ENCODE results near the gene ADI1. TPM values are rescaled to one million over a fixed set of nuclear protein-coding genes. Genes with fewer than 3 reads are reported as not detected.

ADI1 gene
- polyA plus RNA-seq, 6 donors from 2014 or later: 32.3 to 87.8 (median 37.1) TPM

GRCh38 chr2:3539836-3540235 is 20.5 kb upstream of the ADI1 start:
- ATAC-seq (ENCODE audit: low read depth in 2 of 2): no peak
- DNase-seq: no peak
- H3K9me3 Mint-ChIP-seq: no peaks in the 10 kb centered on the region
- H3K27me3 Mint-ChIP-seq: no peaks in the 10 kb centered on the region
- H3K4me3 Mint-ChIP-seq: no peak overlapping the region
- H3K4me1 Mint-ChIP-seq: peaks cover 9 to 15% (median 14%) of the 10 kb centered on the region in 3 donors
- H3K36me3 Mint-ChIP-seq: peaks cover 12 to 23% of the 10 kb centered on the region in 2 donors
- no peak overlapping the region for H3K27ac Mint-ChIP-seq

- Mint-ChIP-seq H3K9me3 (peaks cover 0 to 2% (median 0%) of the 10 kb centered on the region in 7 donors), H3K27ac (peak overlapping the region in 3 of 6 donors; percentile 33 to 53 (median 38)), H3K4me3 (peak overlapping the region; percentile 67 to 94 (median 80)), H3K27me3 (no peaks in the 10 kb centered on the region), H3K36me3 (peaks cover 0 to 5% of the 10 kb centered on the region in 2 donors), H3K4me1 (peaks cover 7 to 15% (median 14%) of the 10 kb centered on the region in 3 donors)
- DNase-seq: no peak
- ATAC-seq (ENCODE audit: low read depth in 2 of 2): peak; percentile 67 to 81
Measured at GRCh38 chr2:3536682-3537632, 17.6 kb upstream of the ADI1 start.

GRCh38 chr2:3535794-3536681 is 16.7 kb upstream of the ADI1 start:
- no peaks in the 10 kb centered on the region for H3K27me3 Mint-ChIP-seq
- peak overlapping the region; percentile 67 to 94 (median 80) for H3K4me3 Mint-ChIP-seq

GRCh38 chr2:3535467-3535793 is 16.1 kb upstream of the ADI1 start:
- H3K4me1 Mint-ChIP-seq: peaks cover 7 to 15% (median 14%) of the 10 kb centered on the region in 3 donors
- DNase-seq (no peak), ATAC-seq (ENCODE audit: low read depth in 2 of 2) (peak; percentile 18 to 37)
- peaks cover 0 to 2% (median 0%) of the 10 kb centered on the region in 7 donors for H3K9me3 Mint-ChIP-seq
- peak overlapping the region; percentile 56 to 91 (median 80) for H3K4me3 Mint-ChIP-seq
- peak overlapping the region in 3 of 6 donors; percentile 10 to 86 (median 51) for H3K27ac Mint-ChIP-seq
- no peaks in the 10 kb centered on the region for H3K27me3 Mint-ChIP-seq
- no peaks in the 10 kb centered on the region for H3K36me3 Mint-ChIP-seq

More at GRCh38 chr2:3535794-3536681, 16.7 kb upstream of the ADI1 start:
- Mint-ChIP-seq H3K9me3 (peaks cover 0 to 2% (median 0%) of the 10 kb centered on the region in 7 donors), H3K4me1 (peaks cover 7 to 15% (median 14%) of the 10 kb centered on the region in 3 donors), H3K27ac (peak overlapping the region in 5 of 6 donors; percentile 2 to 86 (median 80)), H3K36me3 (no peaks in the 10 kb centered on the region)
- DNase-seq (no peak), ATAC-seq (ENCODE audit: low read depth in 2 of 2) (peak in 1 of 2 donors; percentile 37)

- peaks cover 0 to 2% (median 0%) of the 10 kb centered on the region in 7 donors for H3K9me3 Mint-ChIP-seq
- DNase-seq: no peak
- ATAC-seq (ENCODE audit: low read depth in 2 of 2): no peak
- H3K4me3 Mint-ChIP-seq: no peak overlapping the region
- peaks cover 7 to 15% (median 14%) of the 10 kb centered on the region in 3 donors for H3K4me1 Mint-ChIP-seq
- H3K27ac Mint-ChIP-seq: no peak overlapping the region
- H3K36me3 Mint-ChIP-seq: no peaks in the 10 kb centered on the region
- no peaks in the 10 kb centered on the region for H3K27me3 Mint-ChIP-seq
Measured at GRCh38 chr2:3534251-3534814, 15.0 kb upstream of the ADI1 start.

- Mint-ChIP-seq H3K4me1 (peaks cover 7 to 15% (median 14%) of the 10 kb centered on the region in 3 donors), H3K36me3 (no peaks in the 10 kb centered on the region), H3K9me3 (peaks cover 0 to 2% (median 0%) of the 10 kb centered on the region in 7 donors), H3K27me3 (no peaks in the 10 kb centered on the region), H3K27ac (peak overlapping the region in 1 of 6 donors; percentile 32), H3K4me3 (peak overlapping the region in 1 of 8 donors; percentile 15)
- ATAC-seq (ENCODE audit: low read depth in 2 of 2): no peak
- no peak for DNase-seq
Measured at GRCh38 chr2:3533836-3534235, 14.5 kb upstream of the ADI1 start.

- Mint-ChIP-seq H3K36me3 (no peaks in the 10 kb centered on the region), H3K4me3 (peak overlapping the region in 2 of 8 donors; percentile 21 to 29), H3K27me3 (no peaks in the 10 kb centered on the region), H3K4me1 (peaks cover 7 to 15% (median 14%) of the 10 kb centered on the region in 3 donors), H3K9me3 (peaks cover 0 to 2% (median 0%) of the 10 kb centered on the region in 7 donors), H3K27ac (no peak overlapping the region)
- DNase-seq: no peak
- no peak for ATAC-seq (ENCODE audit: low read depth in 2 of 2)
Measured at GRCh38 chr2:3532941-3533340, 13.6 kb upstream of the ADI1 start.

GRCh38 chr2:3529316-3530025 is 10.1 kb upstream of the ADI1 start:
- Mint-ChIP-seq H3K4me1 (peaks cover 0 to 4% (median 0%) of the 10 kb centered on the region in 3 donors), H3K9me3 (peaks cover 0 to 2% (median 0%) of the 10 kb centered on the region in 7 donors), H3K27ac (no peak overlapping the region), H3K36me3 (no peaks in the 10 kb centered on the region), H3K27me3 (no peaks in the 10 kb centered on the region), H3K4me3 (peak overlapping the region in 1 of 8 donors; percentile 22)
- ATAC-seq (ENCODE audit: low read depth in 2 of 2) (no peak), DNase-seq (no peak)

GRCh38 chr2:3527886-3528785 is 8.8 kb upstream of the ADI1 start:
- H3K27me3 Mint-ChIP-seq: no peaks in the 10 kb centered on the region
- ATAC-seq (ENCODE audit: low read depth in 2 of 2): no peak
- peaks cover 0 to 4% (median 4%) of the 10 kb centered on the region in 3 donors for H3K4me1 Mint-ChIP-seq
- DNase-seq: no peak
- no peaks in the 10 kb centered on the region for H3K9me3 Mint-ChIP-seq
- H3K36me3 Mint-ChIP-seq: no peaks in the 10 kb centered on the region
- no peak overlapping the region for H3K27ac Mint-ChIP-seq
- H3K4me3 Mint-ChIP-seq: no peak overlapping the region

GRCh38 chr2:3526871-3527270 is 7.5 kb upstream of the ADI1 start:
- H3K4me3 Mint-ChIP-seq: no peak overlapping the region

GRCh38 chr2:3523551-3524041 is 4.3 kb upstream of the ADI1 start:
- no peak for ATAC-seq (ENCODE audit: low read depth in 2 of 2)
- Mint-ChIP-seq H3K27ac (no peak overlapping the region), H3K9me3 (no peaks in the 10 kb centered on the region), H3K27me3 (no peaks in the 10 kb centered on the region), H3K4me1 (peaks cover 26 to 33% (median 27%) of the 10 kb centered on the region in 3 donors), H3K4me3 (no peak overlapping the region), H3K36me3 (no peaks in the 10 kb centered on the region)
- no peak for DNase-seq

More at GRCh38 chr2:3526871-3527270, 7.5 kb upstream of the ADI1 start:
- H3K27me3 Mint-ChIP-seq: no peaks in the 10 kb centered on the region
- H3K4me1 Mint-ChIP-seq: peaks cover 3 to 12% (median 5%) of the 10 kb centered on the region in 3 donors
- H3K9me3 Mint-ChIP-seq: no peaks in the 10 kb centered on the region
- ATAC-seq (ENCODE audit: low read depth in 2 of 2) (no peak), DNase-seq (no peak)
- no peak overlapping the region for H3K27ac Mint-ChIP-seq
- H3K36me3 Mint-ChIP-seq: no peaks in the 10 kb centered on the region
